HG03460 (cell line): ENCODE data around the gene CLEC10A.

Experiments
- ATAC-seq: cut with Tn5 transposase; IDR thresholded peaks from one replicate; pipeline ENCODE4 v1.9.1; 2021; ENCODE audit not compliant: unreplicated experiment

The CLEC10A gene

DNA sequence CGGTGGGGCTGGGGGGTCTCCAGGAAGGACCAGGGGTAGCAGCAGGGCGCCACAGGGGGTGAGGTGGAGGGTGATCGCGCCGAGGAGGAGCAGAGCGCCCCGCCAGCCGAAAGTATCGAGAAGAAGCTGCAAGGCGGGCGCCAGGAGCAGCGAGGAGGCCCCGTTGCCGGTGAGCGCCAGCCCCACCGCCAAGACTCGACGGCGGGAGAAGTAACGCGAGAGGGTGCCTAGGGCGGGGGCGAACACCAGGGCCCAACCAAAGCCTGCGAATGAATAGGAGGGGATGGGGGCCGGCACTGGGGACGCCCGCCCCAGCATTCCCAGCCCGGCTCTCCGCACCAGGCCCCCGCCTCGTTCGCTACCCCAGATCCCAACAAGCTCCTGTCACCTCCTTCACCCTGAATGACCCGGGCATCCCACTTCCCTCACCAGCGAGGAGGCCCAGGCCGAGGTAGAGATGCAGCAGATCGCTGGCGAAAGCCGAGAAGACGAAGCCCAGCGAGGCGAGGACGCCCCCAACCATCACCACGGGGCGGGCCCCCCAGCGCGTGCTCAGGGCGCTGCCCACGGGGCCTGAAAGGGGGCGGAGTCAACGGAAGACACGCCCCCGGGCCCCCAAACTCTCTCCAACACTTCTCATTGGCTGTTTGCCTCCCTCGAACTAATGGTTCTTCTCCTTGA is 37.4 kb downstream of the CLEC10A start:
- no peak for ATAC-seq

DNA sequence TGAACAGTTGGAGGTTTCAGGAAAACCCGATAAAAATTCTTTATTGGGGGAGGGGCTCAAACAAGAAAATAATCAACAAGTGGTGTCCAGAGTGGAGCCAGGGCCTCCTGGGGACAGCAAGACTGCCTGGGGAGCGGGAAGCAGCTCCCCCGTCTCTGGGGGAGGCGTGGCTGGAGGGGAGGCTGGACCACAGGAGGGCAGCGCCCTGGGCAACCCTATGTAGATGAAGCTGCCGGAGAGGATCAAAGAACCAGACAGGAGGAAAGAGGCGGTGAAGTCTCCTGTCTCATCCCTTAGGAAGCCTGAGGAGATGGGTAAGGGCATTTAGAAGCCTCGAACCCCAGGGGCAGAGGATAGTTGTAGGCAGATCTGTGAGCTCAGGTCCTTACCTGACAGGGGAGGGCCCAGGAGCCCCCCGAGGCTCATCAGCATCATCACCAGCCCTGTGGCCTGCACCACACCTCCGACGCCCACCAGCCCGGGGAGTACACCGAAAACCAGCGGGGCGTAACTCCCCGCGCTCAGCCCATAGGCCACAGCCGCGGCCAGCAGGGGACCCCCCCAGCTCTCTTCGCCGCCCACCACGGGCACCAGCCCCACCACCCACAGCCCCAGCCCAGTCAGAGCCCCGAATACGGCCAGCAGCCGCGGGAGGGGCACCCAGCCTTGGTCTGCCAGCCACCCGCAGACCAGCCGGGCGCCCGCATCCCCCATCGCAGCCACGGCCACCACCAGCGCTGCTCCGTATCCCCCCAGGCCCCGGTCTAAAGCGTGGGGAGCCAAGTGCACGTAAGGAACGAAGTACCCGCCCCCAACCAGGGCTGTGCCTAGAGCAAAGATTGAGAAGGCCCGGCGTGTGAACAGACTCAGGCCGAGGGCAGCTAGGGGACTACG is 38.2 kb downstream of the CLEC10A start:
- ATAC-seq, result no peak

DNA sequence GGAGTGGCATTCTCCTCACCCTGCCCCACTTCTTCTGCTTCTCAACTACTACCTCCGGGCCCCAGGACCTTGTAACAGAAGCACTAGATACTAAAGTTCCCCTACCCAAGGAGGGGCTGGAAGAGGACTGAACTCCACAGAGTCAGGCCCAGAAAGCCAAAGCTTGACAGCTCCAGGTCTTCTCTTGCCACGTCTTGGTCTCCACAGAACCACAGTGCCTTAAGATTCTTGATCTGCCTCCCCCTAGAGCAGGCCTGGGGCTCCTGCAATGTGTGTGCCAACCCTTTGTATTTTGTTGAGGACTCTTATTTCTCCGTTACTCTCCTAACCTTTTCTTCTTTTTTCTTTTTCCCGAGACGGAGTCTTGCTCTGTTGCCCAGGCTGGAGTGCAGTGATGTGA is 40.2 kb downstream of the CLEC10A start:
- ATAC-seq, result no peak

DNA sequence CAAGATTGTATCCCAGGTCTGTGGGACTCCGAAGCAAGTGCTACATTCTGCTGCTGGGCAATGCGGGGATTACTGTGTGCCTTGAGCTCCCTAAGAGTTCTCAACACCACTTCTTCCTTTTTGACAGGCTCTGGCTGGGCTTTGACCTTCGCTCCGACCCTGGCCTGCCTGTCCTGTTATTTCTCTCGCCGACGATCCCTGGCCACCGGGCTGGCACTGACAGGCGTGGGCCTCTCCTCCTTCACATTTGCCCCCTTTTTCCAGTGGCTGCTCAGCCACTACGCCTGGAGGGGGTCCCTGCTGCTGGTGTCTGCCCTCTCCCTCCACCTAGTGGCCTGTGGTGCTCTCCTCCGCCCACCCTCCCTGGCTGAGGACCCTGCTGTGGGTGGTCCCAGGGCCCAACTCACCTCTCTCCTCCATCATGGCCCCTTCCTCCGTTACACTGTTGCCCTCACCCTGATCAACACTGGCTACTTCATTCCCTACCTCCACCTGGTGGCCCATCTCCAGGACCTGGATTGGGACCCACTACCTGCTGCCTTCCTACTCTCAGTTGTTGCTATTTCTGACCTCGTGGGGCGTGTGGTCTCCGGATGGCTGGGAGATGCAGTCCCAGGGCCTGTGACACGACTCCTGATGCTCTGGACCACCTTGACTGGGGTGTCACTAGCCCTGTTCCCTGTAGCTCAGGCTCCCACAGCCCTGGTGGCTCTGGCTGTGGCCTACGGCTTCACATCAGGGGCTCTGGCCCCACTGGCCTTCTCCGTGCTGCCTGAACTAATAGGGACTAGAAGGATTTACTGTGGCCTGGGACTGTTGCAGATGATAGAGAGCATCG is 41.8 kb downstream of the CLEC10A start:
- no peak for ATAC-seq

DNA sequence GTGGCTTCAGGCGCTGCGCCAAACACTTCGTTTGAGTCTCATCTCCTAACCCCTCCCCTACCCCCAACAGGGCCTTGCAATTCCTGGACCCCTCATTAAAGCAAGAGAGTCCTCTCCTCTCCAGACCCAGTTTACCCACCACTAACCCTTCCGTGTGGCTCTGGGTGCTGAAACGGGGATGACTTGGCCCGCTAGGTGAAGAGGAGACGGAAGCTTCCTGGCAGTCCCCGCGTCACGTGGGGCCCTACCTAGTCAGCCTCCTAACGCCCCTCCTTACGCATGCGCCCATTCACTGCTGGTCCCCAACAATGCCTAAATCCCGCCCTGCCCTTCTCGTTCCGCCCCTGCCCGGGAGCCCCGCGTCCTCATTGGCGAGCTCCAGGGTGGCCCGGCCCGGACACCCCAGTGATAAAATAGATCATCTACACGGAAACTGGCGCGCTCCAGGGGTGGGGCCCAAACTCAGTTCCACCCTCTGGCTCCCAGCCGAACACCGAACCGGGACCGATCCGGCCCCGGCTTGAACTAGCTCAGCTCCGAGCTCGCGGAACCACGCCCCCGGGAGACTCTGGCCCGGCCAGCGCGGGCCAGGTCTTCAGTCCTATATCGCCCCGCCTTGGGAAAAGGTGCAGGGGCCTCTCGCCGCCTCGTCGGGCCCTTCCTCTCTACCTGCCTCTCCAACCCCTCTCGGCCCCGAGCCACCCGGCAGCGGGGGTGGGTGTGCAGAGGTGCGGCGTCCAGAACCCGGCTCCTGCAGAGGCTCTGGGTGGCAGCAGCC is 44.3 kb downstream of the CLEC10A start, which contains the start of gene SLC16A13:
TSS of gene SLC16A13 (plus strand) at position 425 of the 778 bp plus-strand sequence. CDS start 368 bp downstream, outside the sequence.
- ATAC-seq, result peak; percentile 89

DNA sequence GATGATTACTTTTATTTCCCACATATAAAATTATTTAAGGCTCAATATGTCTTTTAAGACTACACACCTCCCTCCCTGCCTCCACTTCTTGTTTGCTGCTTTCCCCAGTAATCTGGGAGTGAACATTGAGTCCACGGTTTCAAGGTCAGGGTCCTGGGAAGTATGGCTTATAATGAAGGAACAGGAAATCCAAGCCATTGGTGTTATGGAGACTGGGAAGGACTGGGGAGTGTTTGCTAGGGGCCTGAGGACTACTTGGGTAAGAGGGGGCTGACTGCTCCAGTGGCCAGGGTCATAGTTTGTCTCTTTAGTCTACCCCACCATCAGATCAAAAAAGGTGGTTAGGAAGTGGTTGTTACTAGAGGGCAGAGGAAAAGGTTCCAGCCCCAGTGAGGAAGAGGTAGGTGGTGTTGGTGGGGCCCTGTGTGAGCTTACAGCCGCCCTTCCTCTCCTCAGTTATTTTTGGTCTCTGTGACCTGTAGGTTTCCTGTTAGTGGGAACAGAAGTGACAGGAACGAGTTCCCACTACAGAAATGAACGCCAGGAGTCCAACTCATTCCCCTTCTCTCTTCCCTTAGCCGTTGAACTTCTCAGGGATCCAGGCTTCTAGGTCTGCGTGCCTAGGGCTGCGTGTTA is 45.0 kb downstream of the CLEC10A start:
- peak; percentile 19 for ATAC-seq

DNA sequence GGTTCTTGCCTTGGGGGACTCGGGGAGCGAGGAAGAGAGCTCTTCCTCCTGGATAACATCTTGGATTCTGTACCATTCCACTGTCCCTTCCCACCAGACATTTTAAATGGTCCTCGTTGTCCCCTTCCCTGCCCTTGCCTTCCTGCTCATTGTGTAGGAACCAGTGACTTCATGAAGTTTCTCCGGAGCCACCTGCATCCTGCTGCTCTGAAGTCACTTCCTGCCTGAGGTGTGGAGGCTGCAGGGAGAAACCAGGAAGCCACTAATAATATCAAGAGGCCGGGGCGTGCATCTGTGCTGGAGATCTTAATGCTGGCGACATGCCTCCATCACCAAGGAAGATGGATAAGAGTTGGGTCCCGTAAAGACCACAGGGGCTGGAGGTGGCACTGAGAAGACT is 50.4 kb downstream of the CLEC10A start:
- no peak for ATAC-seq

DNA sequence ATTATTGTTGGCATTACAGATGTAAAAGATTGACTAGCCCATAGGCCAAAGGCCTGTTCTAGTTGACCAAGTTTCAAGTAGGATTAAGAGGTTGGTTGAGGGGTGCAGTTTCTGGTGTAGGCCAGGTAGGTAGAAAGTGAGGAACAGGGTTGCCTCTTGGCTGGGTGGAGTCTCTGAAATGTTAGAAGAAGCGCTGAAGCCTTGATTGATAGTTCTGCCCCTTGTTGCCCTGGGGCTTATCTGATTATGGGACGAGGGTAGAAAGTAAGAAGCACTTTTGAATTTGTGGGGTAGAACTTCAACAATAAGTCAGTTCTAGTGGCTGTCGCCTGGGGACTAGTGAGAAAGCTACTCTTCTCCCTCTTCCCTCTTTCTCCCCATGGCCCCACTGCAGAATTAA is 51.0 kb downstream of the CLEC10A start:
- ATAC-seq, result no peak

DNA sequence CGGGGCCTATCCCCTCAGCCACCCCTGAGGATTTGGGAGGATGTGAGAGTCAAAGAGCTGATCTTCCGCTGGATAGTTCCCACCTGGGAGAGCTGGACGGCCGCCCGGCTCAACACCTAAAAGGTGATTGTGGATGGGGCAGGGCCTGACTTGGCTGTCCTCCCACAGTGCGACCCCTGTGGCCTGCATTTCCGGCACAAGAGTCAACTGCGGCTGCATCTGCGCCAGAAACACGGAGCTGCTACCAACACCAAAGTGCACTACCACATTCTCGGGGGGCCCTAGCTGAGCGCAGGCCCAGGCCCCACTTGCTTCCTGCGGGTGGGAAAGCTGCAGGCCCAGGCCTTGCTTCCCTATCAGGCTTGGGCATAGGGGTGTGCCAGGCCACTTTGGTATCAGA is 52.7 kb downstream of the CLEC10A start:
- no peak for ATAC-seq

DNA sequence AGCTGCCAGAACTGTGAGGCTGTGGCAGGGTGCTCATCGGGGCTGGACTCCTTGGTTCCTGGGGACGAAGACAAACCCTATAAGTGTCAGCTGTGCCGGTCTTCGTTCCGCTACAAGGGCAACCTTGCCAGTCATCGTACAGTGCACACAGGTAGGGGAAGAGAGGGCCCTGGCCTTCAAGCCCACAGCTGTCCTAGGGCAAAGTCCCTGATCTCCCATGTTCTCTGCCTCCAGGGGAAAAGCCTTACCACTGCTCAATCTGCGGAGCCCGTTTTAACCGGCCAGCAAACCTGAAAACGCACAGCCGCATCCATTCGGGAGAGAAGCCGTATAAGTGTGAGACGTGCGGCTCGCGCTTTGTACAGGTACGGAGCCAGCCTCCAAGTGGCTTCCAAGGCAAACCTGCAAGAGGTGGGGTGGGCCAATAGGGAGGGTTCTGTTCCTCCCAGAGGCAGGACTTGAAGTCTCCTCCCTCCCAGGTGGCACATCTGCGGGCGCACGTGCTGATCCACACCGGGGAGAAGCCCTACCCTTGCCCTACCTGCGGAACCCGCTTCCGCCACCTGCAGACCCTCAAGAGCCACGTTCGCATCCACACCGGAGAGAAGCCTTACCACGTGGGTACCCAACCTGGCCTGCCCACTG is 53.5 kb downstream of the CLEC10A start:
- no peak for ATAC-seq

DNA sequence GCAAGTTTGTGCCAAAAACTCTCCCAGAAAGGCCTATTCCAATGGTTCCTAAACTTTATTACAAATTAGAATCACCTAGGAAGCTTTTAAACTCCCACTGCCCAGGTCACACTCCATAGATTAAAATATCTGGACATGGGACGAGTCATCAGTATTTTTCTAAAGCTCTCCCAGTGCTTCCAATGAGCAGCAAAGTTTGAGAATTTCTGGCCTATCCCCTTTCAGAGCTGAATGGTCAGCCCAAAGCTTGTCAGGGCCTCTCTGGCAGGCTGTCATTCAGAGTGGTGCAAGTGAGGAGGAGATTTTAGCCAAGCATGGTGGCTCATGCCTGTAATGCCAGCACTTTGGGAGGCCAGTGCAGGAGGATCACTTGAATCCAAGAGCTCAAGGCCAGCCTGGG is 54.8 kb downstream of the CLEC10A start:
- ATAC-seq, result no peak
